ENCODE measurements around the gene SLC2A3.
"Not testable (repeated sequence)": the region's sequence is repeated elsewhere in the genome, so short reads cannot be mapped to it uniquely, and the experiment has no call there.

The SLC2A3 gene

GRCh38 chr12:7927470-7927869 lies 8.5 kb downstream of the SLC2A3 start:
- Histone ChIP-seq H2AFZ (ENCODE audit: low read length) (no peak overlapping the region), H3K79me1 (ENCODE audit: low read depth, low read length) (peaks cover 4% of the 10 kb centered on the region), H3K9me3 (replicated peaks in 1 of 2; ENCODE audit: control insufficient read depth in 2 of 2, insufficient read depth in 1 of 2, low read depth in 1 of 2, low read length in 2 of 2) (no peaks in the 10 kb centered on the region), H3K18ac (ENCODE audit: low read length) (no peak overlapping the region), H2BK5ac (ENCODE audit: low read length) (no peak overlapping the region), H3K36me3 (replicated peaks in 1 of 2; ENCODE audit: control insufficient read depth in 2 of 2, insufficient read depth in 2 of 2, low read length in 2 of 2) (peaks cover 40 to 94% of the 10 kb centered on the region in 2 donors), H2BK15ac (ENCODE audit: low read length) (no peak overlapping the region), H2AK5ac (ENCODE audit: low read depth, low read length) (no peak overlapping the region), H3K4me2 (ENCODE audit: insufficient read depth, low read length, poor library complexity, severe bottlenecking) (no peak overlapping the region), H3K14ac (ENCODE audit: low read length) (no peak overlapping the region), H4K91ac (ENCODE audit: low read depth, low read length, poor library complexity) (no peak overlapping the region), H3K27me3 (ENCODE audit: control insufficient read depth in 3 of 3, insufficient read depth in 3 of 3, low read depth in 1 of 3, low read length in 3 of 3) (no peaks in the 10 kb centered on the region), H3K4me1 (ENCODE audit: control insufficient read depth in 2 of 2, insufficient read depth in 1 of 2, low read depth in 1 of 2, low read length in 2 of 2) (no peaks in the 10 kb centered on the region), H3K9ac (ENCODE audit: low read depth, low read length, poor library complexity) (no peak overlapping the region), H2BK12ac (ENCODE audit: low read length) (no peak overlapping the region), H3K23ac (ENCODE audit: low read depth, low read length, poor library complexity) (no peak overlapping the region), H3K27ac (replicated peaks; ENCODE audit: low read length) (no peak overlapping the region), H3K4me3 (ENCODE audit: low read length in 2 of 2) (no peak overlapping the region), H2BK120ac (ENCODE audit: low read depth, low read length) (no peak overlapping the region), H3K4ac (ENCODE audit: low read length) (no peak overlapping the region), H4K8ac (ENCODE audit: low read depth, low read length) (no peak overlapping the region)
- no peak for DNase-seq (ENCODE audit: low spot score)
- no CpG with 5 or more reads among the region's 4 CpGs for WGBS, 2 donors (ENCODE audit: extremely low coverage in 2 of 2, insufficient read length in 2 of 2, insufficient replicate concordance in 1 of 2)

GRCh38 chr12:7926068-7926666 lies 9.8 kb downstream of the SLC2A3 start:
- not testable (repeated sequence) for H3K9me3 ChIP-seq (replicated peaks in 1 of 2; ENCODE audit: control insufficient read depth in 2 of 2, insufficient read depth in 1 of 2, low read depth in 1 of 2, low read length in 2 of 2); H3K4me1 ChIP-seq (ENCODE audit: control insufficient read depth in 2 of 2, insufficient read depth in 1 of 2, low read depth in 1 of 2, low read length in 2 of 2); H2BK5ac ChIP-seq (ENCODE audit: low read length); H4K91ac ChIP-seq (ENCODE audit: low read depth, low read length, poor library complexity); H3K23ac ChIP-seq (ENCODE audit: low read depth, low read length, poor library complexity); H2BK120ac ChIP-seq (ENCODE audit: low read depth, low read length); H2BK12ac ChIP-seq (ENCODE audit: low read length); H3K4me2 ChIP-seq (ENCODE audit: insufficient read depth, low read length, poor library complexity, severe bottlenecking); H2AK5ac ChIP-seq (ENCODE audit: low read depth, low read length); H3K14ac ChIP-seq (ENCODE audit: low read length); H2BK15ac ChIP-seq (ENCODE audit: low read length); H3K18ac ChIP-seq (ENCODE audit: low read length); DNase-seq (ENCODE audit: low spot score); H3K9ac ChIP-seq (ENCODE audit: low read depth, low read length, poor library complexity); H3K27ac ChIP-seq (replicated peaks; ENCODE audit: low read length); H3K4ac ChIP-seq (ENCODE audit: low read length); H4K8ac ChIP-seq (ENCODE audit: low read depth, low read length); H3K79me1 ChIP-seq (ENCODE audit: low read depth, low read length); H2AFZ ChIP-seq (ENCODE audit: low read length); H3K27me3 ChIP-seq (ENCODE audit: control insufficient read depth in 3 of 3, insufficient read depth in 3 of 3, low read depth in 1 of 3, low read length in 3 of 3); H3K4me3 ChIP-seq (ENCODE audit: low read length in 2 of 2)
- H3K36me3 ChIP-seq (replicated peaks in 1 of 2; ENCODE audit: control insufficient read depth in 2 of 2, insufficient read depth in 2 of 2, low read length in 2 of 2) = peaks cover 41 to 94% of the 10 kb centered on the region in 2 donors
- no CpG with 5 or more reads among the region's 5 CpGs for WGBS, 2 donors (ENCODE audit: extremely low coverage in 2 of 2, insufficient read length in 2 of 2, insufficient replicate concordance in 1 of 2)

GRCh38 chr12:7923241-7924236 lies 12.4 kb downstream of the SLC2A3 start:
- Histone ChIP-seq H3K79me1 (ENCODE audit: low read depth, low read length) (peaks cover 1% of the 10 kb centered on the region), H3K4me1 (ENCODE audit: control insufficient read depth in 2 of 2, insufficient read depth in 1 of 2, low read depth in 1 of 2, low read length in 2 of 2) (no peaks in the 10 kb centered on the region), H3K4me2 (ENCODE audit: insufficient read depth, low read length, poor library complexity, severe bottlenecking) (no peak overlapping the region), H3K27me3 (ENCODE audit: control insufficient read depth in 3 of 3, insufficient read depth in 3 of 3, low read depth in 1 of 3, low read length in 3 of 3) (no peaks in the 10 kb centered on the region), H2BK15ac (ENCODE audit: low read length) (no peak overlapping the region), H2BK120ac (ENCODE audit: low read depth, low read length) (no peak overlapping the region), H2BK12ac (ENCODE audit: low read length) (no peak overlapping the region), H3K9ac (ENCODE audit: low read depth, low read length, poor library complexity) (no peak overlapping the region), H2BK5ac (ENCODE audit: low read length) (no peak overlapping the region), H3K27ac (replicated peaks; ENCODE audit: low read length) (no peak overlapping the region), H2AFZ (ENCODE audit: low read length) (no peak overlapping the region), H3K4ac (ENCODE audit: low read length) (no peak overlapping the region), H3K23ac (ENCODE audit: low read depth, low read length, poor library complexity) (no peak overlapping the region), H3K9me3 (replicated peaks in 1 of 2; ENCODE audit: control insufficient read depth in 2 of 2, insufficient read depth in 1 of 2, low read depth in 1 of 2, low read length in 2 of 2) (peaks cover 0 to 4% of the 10 kb centered on the region in 2 donors), H4K91ac (ENCODE audit: low read depth, low read length, poor library complexity) (no peak overlapping the region), H3K14ac (ENCODE audit: low read length) (no peak overlapping the region), H3K4me3 (ENCODE audit: low read length in 2 of 2) (no peak overlapping the region), H2AK5ac (ENCODE audit: low read depth, low read length) (no peak overlapping the region), H4K8ac (ENCODE audit: low read depth, low read length) (no peak overlapping the region), H3K36me3 (replicated peaks in 1 of 2; ENCODE audit: control insufficient read depth in 2 of 2, insufficient read depth in 2 of 2, low read length in 2 of 2) (peaks cover 36 to 94% of the 10 kb centered on the region in 2 donors), H3K18ac (ENCODE audit: low read length) (no peak overlapping the region)
- WGBS, 2 donors (ENCODE audit: extremely low coverage in 2 of 2, insufficient read length in 2 of 2, insufficient replicate concordance in 1 of 2) = no CpG with 5 or more reads among the region's 15 CpGs
- DNase-seq (ENCODE audit: low spot score) = no peak

GRCh38 chr12:7921181-7921580 lies 14.8 kb downstream of the SLC2A3 start:
- H3K27ac ChIP-seq (replicated peaks; ENCODE audit: low read length); H3K18ac ChIP-seq (ENCODE audit: low read length); H3K9ac ChIP-seq (ENCODE audit: low read depth, low read length, poor library complexity); H3K23ac ChIP-seq (ENCODE audit: low read depth, low read length, poor library complexity); H2BK5ac ChIP-seq (ENCODE audit: low read length); H4K8ac ChIP-seq (ENCODE audit: low read depth, low read length); H3K9me3 ChIP-seq (replicated peaks in 1 of 2; ENCODE audit: control insufficient read depth in 2 of 2, insufficient read depth in 1 of 2, low read depth in 1 of 2, low read length in 2 of 2); H2BK120ac ChIP-seq (ENCODE audit: low read depth, low read length); H3K27me3 ChIP-seq (ENCODE audit: control insufficient read depth in 3 of 3, insufficient read depth in 3 of 3, low read depth in 1 of 3, low read length in 3 of 3); H3K14ac ChIP-seq (ENCODE audit: low read length); H4K91ac ChIP-seq (ENCODE audit: low read depth, low read length, poor library complexity); H3K4me1 ChIP-seq (ENCODE audit: control insufficient read depth in 2 of 2, insufficient read depth in 1 of 2, low read depth in 1 of 2, low read length in 2 of 2); H3K4me2 ChIP-seq (ENCODE audit: insufficient read depth, low read length, poor library complexity, severe bottlenecking); H3K4me3 ChIP-seq (ENCODE audit: low read length in 2 of 2); H3K4ac ChIP-seq (ENCODE audit: low read length); H2BK12ac ChIP-seq (ENCODE audit: low read length); H2BK15ac ChIP-seq (ENCODE audit: low read length); H2AK5ac ChIP-seq (ENCODE audit: low read depth, low read length); DNase-seq (ENCODE audit: low spot score); H3K79me1 ChIP-seq (ENCODE audit: low read depth, low read length); H2AFZ ChIP-seq (ENCODE audit: low read length): not testable (repeated sequence)
- no CpG with 5 or more reads among the region's 12 CpGs for WGBS, 2 donors (ENCODE audit: extremely low coverage in 2 of 2, insufficient read length in 2 of 2, insufficient replicate concordance in 1 of 2)
- H3K36me3 ChIP-seq (replicated peaks in 1 of 2; ENCODE audit: control insufficient read depth in 2 of 2, insufficient read depth in 2 of 2, low read length in 2 of 2) = peaks cover 26 to 81% of the 10 kb centered on the region in 2 donors
